C4-2B (cell line): ENCODE measurements around the gene GRHL3.
"Not testable (repeated sequence)": the region's sequence is repeated elsewhere in the genome, so short reads cannot be mapped to it uniquely, and the experiment has no call there.

Experiments used
- CTCF ChIP-seq: fragments of 450-650 bp; conservative IDR thresholded peaks from 2 replicates; pipeline ENCODE4 v1.5.1; 2017; ENCODE audit warnings: mild to moderate bottlenecking
- ZFX ChIP-seq: fragments of 450-650 bp; IDR thresholded peaks from 2 replicates; pipeline ENCODE4 v1.6.1; 2017

GRCh38 chr1:24287779-24288178, 31.4 kb upstream of the GRHL3 start:
- TF ChIP-seq CTCF, ZFX: not testable (repeated sequence)
